GM12891 (cell line): Measurements from ENCODE around the gene SLC25A22.

Experiments
- POLR2A ChIP-seq: IDR thresholded peaks from 2 replicates; pipeline ENCODE4 v1.6.1; 2011; ENCODE audit warnings: low read depth, low read length, control low read depth
- POLR2AphosphoS5 ChIP-seq: IDR thresholded peaks from 2 replicates; pipeline ENCODE4 v1.6.1; 2011; ENCODE audit warnings: low read depth, low read length, control low read depth
- SPI1 ChIP-seq: IDR thresholded peaks from 2 replicates; pipeline ENCODE4 v1.6.1; 2011; ENCODE audit warnings: low read depth, low read length, control low read depth
- TAF1 ChIP-seq: IDR thresholded peaks from 2 replicates; pipeline ENCODE4 v1.6.1; 2011; ENCODE audit warnings: low read depth, low read length, control low read depth

GRCh38 chr11:846496-847098, 48.5 kb upstream of the SLC25A22 start:
- TF ChIP-seq POLR2A (no peak), POLR2AphosphoS5 (no peak), SPI1 (no peak), TAF1 (no peak)
